ENCODE data around the gene SYNGAP1. TPM values are rescaled to one million over a fixed set of nuclear protein-coding genes. Genes with fewer than 3 reads are reported as not detected.

The SYNGAP1 gene
- total RNA-seq, 4 donors from 2014 or later = 0.71 to 2.3 (median 1.3) TPM

DNA sequence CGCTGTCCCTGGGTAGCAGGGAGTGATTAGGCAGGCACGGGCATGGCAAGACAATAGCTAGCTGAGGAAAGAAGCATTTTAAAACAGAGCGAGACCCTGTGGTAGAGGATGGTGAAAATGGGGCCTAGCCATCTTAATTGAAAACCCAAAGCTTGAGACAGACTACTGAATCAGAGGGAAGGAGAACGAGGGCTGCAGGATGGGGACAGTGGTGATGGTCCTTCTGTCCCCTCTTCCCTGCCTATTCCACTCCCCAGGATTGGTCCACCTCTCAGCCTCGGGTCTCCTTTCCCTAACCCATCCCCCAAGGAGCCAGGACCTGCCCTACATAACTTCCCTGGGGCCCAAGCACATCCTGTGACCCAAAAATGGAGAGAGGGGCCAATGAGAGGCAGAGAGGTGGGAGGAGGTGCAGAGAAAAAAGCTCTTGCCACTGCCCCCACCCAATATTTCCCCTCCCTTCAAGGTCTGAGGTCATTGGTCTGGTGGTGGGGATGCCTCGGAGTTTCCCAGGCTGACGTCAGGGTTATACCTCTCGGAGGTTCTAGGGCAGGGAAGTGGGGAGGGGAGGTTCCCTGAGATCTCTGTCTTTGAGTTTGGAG lies 1.1 kb upstream of the SYNGAP1 start:
- ATAC-seq (no peak), DNase-seq (no peak)
- Histone ChIP-seq H3K27ac (peak overlapping the region; percentile 84 to 94 (median 88)), H3K4me3 (peak overlapping the region; percentile 49 to 70 (median 60)), H3K4me1 (peaks cover 20 to 22% of the 10 kb centered on the region in 2 donors), H3K36me3 (peaks cover 0 to 28% of the 10 kb centered on the region in 2 donors), H3K27me3 (no peaks in the 10 kb centered on the region), H3K9me3 (no peaks in the 10 kb centered on the region)
- in situ Hi-C loops (cut with MboI; ENCODE audit: low sequenced_read_pairs in 4 of 4) (loop anchor here in 1 of 4 donors (25.0 kb wide), 1 partner anchor 456 kb away; the partner anchor contains the start of genes BRD2 and HLA-DMA), intact Hi-C loops (cut with DNase I; ENCODE audit: low total_unique reads) (loop anchor here (1.0 to 5.0 kb wide), 2 partner anchors 8 to 216 kb away; partner anchors contain the start of genes HSD17B8, RXRB and SLC39A7)
- no peak for TF ChIP-seq POLR2A (IDR thresholded peaks at IDR 0.05)
- TF ChIP-seq, protein P1, sequence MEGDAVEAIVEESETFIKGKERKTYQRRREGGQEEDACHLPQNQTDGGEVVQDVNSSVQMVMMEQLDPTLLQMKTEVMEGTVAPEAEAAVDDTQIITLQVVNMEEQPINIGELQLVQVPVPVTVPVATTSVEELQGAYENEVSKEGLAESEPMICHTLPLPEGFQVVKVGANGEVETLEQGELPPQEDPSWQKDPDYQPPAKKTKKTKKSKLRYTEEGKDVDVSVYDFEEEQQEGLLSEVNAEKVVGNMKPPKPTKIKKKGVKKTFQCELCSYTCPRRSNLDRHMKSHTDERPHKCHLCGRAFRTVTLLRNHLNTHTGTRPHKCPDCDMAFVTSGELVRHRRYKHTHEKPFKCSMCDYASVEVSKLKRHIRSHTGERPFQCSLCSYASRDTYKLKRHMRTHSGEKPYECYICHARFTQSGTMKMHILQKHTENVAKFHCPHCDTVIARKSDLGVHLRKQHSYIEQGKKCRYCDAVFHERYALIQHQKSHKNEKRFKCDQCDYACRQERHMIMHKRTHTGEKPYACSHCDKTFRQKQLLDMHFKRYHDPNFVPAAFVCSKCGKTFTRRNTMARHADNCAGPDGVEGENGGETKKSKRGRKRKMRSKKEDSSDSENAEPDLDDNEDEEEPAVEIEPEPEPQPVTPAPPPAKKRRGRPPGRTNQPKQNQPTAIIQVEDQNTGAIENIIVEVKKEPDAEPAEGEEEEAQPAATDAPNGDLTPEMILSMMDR (IDR thresholded peaks at IDR 0.05 in 4 of 5, conservative IDR thresholded peaks at IDR 0.05 in 1 of 5) = no peak

DNA sequence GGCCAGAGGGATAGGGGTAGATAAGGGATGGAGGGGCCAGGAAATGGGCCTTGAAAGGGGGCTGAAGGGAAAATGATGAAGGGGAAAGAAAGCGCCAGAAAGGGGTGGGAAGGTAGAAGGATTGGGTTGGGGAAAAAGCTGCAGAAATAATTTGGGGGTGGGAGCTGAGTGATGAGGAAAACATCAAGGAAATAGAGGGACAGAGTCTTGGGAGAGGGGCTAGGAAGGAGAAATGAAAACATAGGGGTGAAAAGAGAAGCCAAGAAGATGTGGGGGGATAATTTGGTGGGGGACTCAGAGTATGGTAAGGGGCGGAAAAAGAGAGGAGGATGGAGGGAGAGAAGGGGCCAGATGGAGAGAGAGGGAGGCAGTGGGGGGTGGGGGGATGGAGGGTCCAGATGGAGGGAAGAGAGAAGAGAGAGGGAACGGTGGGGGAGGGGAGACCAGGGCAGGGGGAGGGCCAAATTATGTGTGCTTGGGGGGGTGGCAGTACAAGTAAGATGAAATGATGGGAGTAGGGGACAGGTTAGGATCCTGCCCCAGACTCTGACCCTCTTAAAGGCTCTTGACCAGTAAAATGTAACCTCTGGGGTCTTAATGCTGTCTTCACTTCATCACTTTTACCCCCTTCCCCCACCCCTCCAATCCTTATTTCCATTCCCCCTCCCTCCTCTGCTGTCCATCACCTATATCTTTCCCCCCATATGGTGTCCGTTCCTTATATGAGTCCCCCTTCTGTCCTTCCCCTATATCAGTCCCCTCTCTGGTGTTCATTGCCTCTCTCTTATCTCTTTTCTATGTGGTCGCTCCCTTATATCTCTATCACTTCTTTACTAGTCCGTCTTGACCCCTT lies 852 bp downstream of the SYNGAP1 start:
- in situ Hi-C loops (cut with MboI; ENCODE audit: low sequenced_read_pairs in 4 of 4) = loop anchor here in 1 of 4 donors (25.0 kb wide), 1 partner anchor 458 kb away; the partner anchor contains the start of genes BRD2 and HLA-DMA

DNA sequence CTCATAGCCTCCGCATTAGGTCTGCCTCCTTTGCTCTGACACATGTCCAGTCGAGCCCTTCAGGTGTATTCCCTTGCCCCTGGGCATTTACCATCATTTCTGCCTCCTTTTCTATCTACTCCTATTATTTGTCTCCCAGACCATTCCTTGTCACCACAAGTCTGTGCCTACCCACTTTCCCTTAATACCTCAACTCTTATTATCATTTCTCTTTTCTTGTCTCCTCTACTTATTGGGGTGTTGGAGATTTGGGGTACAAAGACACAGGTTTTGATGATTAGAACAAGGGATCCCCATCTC lies 1.4 kb downstream of the SYNGAP1 start:
- no peak for TF ChIP-seq POLR2A (IDR thresholded peaks at IDR 0.05)
- TF ChIP-seq, protein P1 (IDR thresholded peaks at IDR 0.05 in 4 of 5, conservative IDR thresholded peaks at IDR 0.05 in 1 of 5) = no peak
- ATAC-seq (no peak), DNase-seq (no peak)
- Histone ChIP-seq H3K27me3 (no peaks in the 10 kb centered on the region), H3K27ac (no peak overlapping the region), H3K4me1 (peaks cover 32 to 37% of the 10 kb centered on the region in 2 donors), H3K4me3 (no peak overlapping the region), H3K36me3 (peaks cover 0 to 2% of the 10 kb centered on the region in 2 donors), H3K9me3 (no peaks in the 10 kb centered on the region)
- in situ Hi-C loops (cut with MboI; ENCODE audit: low sequenced_read_pairs in 4 of 4) = loop anchor here in 1 of 4 donors (25.0 kb wide), 1 partner anchor 459 kb away; the partner anchor contains the start of genes BRD2 and HLA-DMA
- intact Hi-C loops (cut with DNase I; ENCODE audit: low total_unique reads) = no loop called here

More for the DNA sequence above, 852 bp downstream of the SYNGAP1 start:
- Histone ChIP-seq H3K27ac (peak overlapping the region in 3 of 4 donors; percentile 28 to 94 (median 90)), H3K4me3 (peak overlapping the region in 2 of 4 donors; percentile 26 to 38), H3K9me3 (no peaks in the 10 kb centered on the region), H3K4me1 (peaks cover 32 to 33% of the 10 kb centered on the region in 2 donors), H3K27me3 (no peaks in the 10 kb centered on the region), H3K36me3 (peaks cover 0 to 8% of the 10 kb centered on the region in 2 donors)
- ATAC-seq = no peak
- TF ChIP-seq POLR2A (IDR thresholded peaks at IDR 0.05) = no peak
- TF ChIP-seq, protein P1 (IDR thresholded peaks at IDR 0.05 in 4 of 5, conservative IDR thresholded peaks at IDR 0.05 in 1 of 5) = no peak
- DNase-seq = no peak
- intact Hi-C loops (cut with DNase I; ENCODE audit: low total_unique reads) = no loop called here

DNA sequence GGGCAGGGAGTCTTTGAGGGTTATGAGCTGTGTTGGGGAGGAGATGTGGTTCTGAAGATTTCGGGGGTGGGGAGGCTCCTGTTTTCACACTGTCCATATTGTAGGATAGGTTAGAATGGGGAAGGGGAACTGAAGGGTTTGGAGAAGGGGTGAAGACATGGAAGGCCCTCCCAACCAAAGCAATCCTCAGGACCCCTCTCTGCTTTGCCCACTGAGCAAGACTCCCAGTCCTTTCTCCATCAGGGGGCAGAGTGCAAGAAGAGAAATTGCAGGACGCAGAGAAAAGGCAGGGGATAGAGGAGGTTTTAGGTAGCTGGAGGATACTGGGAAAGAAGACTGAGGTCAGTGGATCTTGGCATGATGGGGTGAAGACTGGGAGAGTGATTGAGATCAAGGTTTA lies 3.9 kb downstream of the SYNGAP1 start:
- Histone ChIP-seq H3K4me1 (peaks cover 23 to 31% of the 10 kb centered on the region in 2 donors), H3K9me3 (no peaks in the 10 kb centered on the region), H3K27ac (no peak overlapping the region), H3K36me3 (no peaks in the 10 kb centered on the region), H3K27me3 (no peaks in the 10 kb centered on the region), H3K4me3 (no peak overlapping the region)
- intact Hi-C loops (cut with DNase I; ENCODE audit: low total_unique reads) (no loop called here), in situ Hi-C loops (cut with MboI; ENCODE audit: low sequenced_read_pairs in 4 of 4) (loop anchor here in 1 of 4 donors (25.0 kb wide), 1 partner anchor 461 kb away; the partner anchor contains the start of genes BRD2 and HLA-DMA)
- TF ChIP-seq POLR2A (IDR thresholded peaks at IDR 0.05) = no peak
- TF ChIP-seq, protein P1 (IDR thresholded peaks at IDR 0.05 in 4 of 5, conservative IDR thresholded peaks at IDR 0.05 in 1 of 5) = no peak
- ATAC-seq (no peak), DNase-seq (no peak)

Measured in gastrocnemius medialis (tissue), 4 donors.